ENCODE data around the gene ABCF2. TPM values are rescaled to one million over a fixed set of nuclear protein-coding genes. Genes with fewer than 3 reads are reported as not detected.

ABCF2 gene
- total RNA-seq, 1 donor from 2014 or later, result 35.8 TPM

- Mint-ChIP-seq H3K36me3 (ENCODE audit: low read depth) (no peaks in the 10 kb centered on the region), H3K27me3 (ENCODE audit: low read depth) (peaks cover 49% of the 10 kb centered on the region), H3K4me3 (ENCODE audit: unreplicated experiment) (no peak overlapping the region), H3K27ac (ENCODE audit: unreplicated experiment) (no peak overlapping the region), H3K9me3 (ENCODE audit: low read depth) (no peaks in the 10 kb centered on the region), H3K4me1 (ENCODE audit: low read depth) (no peaks in the 10 kb centered on the region)
- no peak for TF ChIP-seq CTCF (IDR thresholded peaks at IDR 0.05)
- no peak for DNase-seq (ENCODE audit: low spot score)
Observed at GRCh38 chr7:151176401-151176800, 50.6 kb downstream of the ABCF2 start.

- no peak overlapping the region for H3K4me3 Mint-ChIP-seq (ENCODE audit: unreplicated experiment)
- H3K27me3 Mint-ChIP-seq (ENCODE audit: low read depth), result peaks cover 49% of the 10 kb centered on the region
- H3K9me3 Mint-ChIP-seq (ENCODE audit: low read depth), result no peaks in the 10 kb centered on the region
- no peaks in the 10 kb centered on the region for H3K36me3 Mint-ChIP-seq (ENCODE audit: low read depth)
- no peak overlapping the region for H3K27ac Mint-ChIP-seq (ENCODE audit: unreplicated experiment)
- H3K4me1 Mint-ChIP-seq (ENCODE audit: low read depth), result no peaks in the 10 kb centered on the region
- DNase-seq (ENCODE audit: low spot score), result no peak
- no peak for TF ChIP-seq CTCF (IDR thresholded peaks at IDR 0.05)
Observed at GRCh38 chr7:151175793-151176311, 51.2 kb downstream of the ABCF2 start.

GRCh38 chr7:151175047-151175792 lies 51.8 kb downstream of the ABCF2 start:
- DNase-seq (ENCODE audit: low spot score), result no peak
- no peaks in the 10 kb centered on the region for H3K4me1 Mint-ChIP-seq (ENCODE audit: low read depth)
- TF ChIP-seq CTCF (IDR thresholded peaks at IDR 0.05), result no peak
- H3K4me3 Mint-ChIP-seq (ENCODE audit: unreplicated experiment), result no peak overlapping the region
- no peaks in the 10 kb centered on the region for H3K9me3 Mint-ChIP-seq (ENCODE audit: low read depth)
- no peaks in the 10 kb centered on the region for H3K36me3 Mint-ChIP-seq (ENCODE audit: low read depth)
- peaks cover 48% of the 10 kb centered on the region for H3K27me3 Mint-ChIP-seq (ENCODE audit: low read depth)
- no peak overlapping the region for H3K27ac Mint-ChIP-seq (ENCODE audit: unreplicated experiment)

GRCh38 chr7:151174246-151175046 lies 52.6 kb downstream of the ABCF2 start:
- Mint-ChIP-seq H3K4me3 (ENCODE audit: unreplicated experiment) (no peak overlapping the region), H3K27me3 (ENCODE audit: low read depth) (peaks cover 47% of the 10 kb centered on the region), H3K36me3 (ENCODE audit: low read depth) (no peaks in the 10 kb centered on the region), H3K4me1 (ENCODE audit: low read depth) (no peaks in the 10 kb centered on the region), H3K27ac (ENCODE audit: unreplicated experiment) (no peak overlapping the region), H3K9me3 (ENCODE audit: low read depth) (no peaks in the 10 kb centered on the region)
- no peak for TF ChIP-seq CTCF (IDR thresholded peaks at IDR 0.05)
- peak; percentile 93 for DNase-seq (ENCODE audit: low spot score)

Data from chondrocyte (in vitro differentiated cells).